Neural cell (in vitro differentiated cells): Measurements from ENCODE around the gene EPHA2. TPM values are rescaled to one million over a fixed set of nuclear protein-coding genes. Genes with fewer than 3 reads are reported as not detected.

Source experiments
- H2AFZ ChIP-seq: fragments of 200-600, 300-800 bp; sonication (generic), shearing (Covaris generic); 2 replicates; pipeline ENCODE4 v1.6.0; 2014; ENCODE audit warnings: low read depth, mild to moderate bottlenecking, antibody characterized with exemption, low read length, moderate library complexity
- H3F3A ChIP-seq: fragments of 200-600 bp; shearing (Covaris generic); 2 replicates; pipeline ENCODE4 v1.6.1; 2016; ENCODE audit warnings: mild to moderate bottlenecking, moderate library complexity, mixed read lengths, antibody characterized with exemption, low read length; ENCODE audit not compliant: insufficient read depth, poor library complexity, severe bottlenecking
- H3K27ac ChIP-seq: fragments of 200-600, 300-800 bp; sonication (generic), shearing (Covaris generic); 2 replicates; pipeline ENCODE4 v1.5.1; 2014; ENCODE audit warnings: mild to moderate bottlenecking, low read length, moderate library complexity
- H3K27me3 ChIP-seq: fragments of 300-800, 200-600 bp; sonication (generic), shearing (Covaris generic); 2 replicates; pipeline ENCODE4 v1.6.0; 2014; ENCODE audit warnings: mild to moderate bottlenecking, low read depth, low read length, moderate library complexity; ENCODE audit not compliant: insufficient read depth
- H3K36me3 ChIP-seq: fragments of 300-800, 200-600 bp; sonication (generic), shearing (Covaris generic); 2 replicates; pipeline ENCODE4 v1.5.1; 2014; ENCODE audit warnings: mild to moderate bottlenecking, antibody characterized with exemption, low read length, moderate library complexity; ENCODE audit not compliant: insufficient read depth
- H3K4me2 ChIP-seq: fragments of 300-800, 200-600 bp; sonication (generic), shearing (Covaris generic); 2 replicates; pipeline ENCODE4 v1.6.0; 2014; ENCODE audit warnings: mild to moderate bottlenecking, low read length
- H3K4me3 ChIP-seq: fragments of 300-800, 200-600 bp; sonication (generic), shearing (Covaris generic); 2 replicates; pipeline ENCODE4 v1.5.1; 2014; ENCODE audit warnings: mild to moderate bottlenecking, low read length, moderate library complexity
- H3K79me2 ChIP-seq: fragments of 200-600 bp; shearing (Covaris generic); replicated peaks from 2 replicates; pipeline ENCODE4 v1.6.0; 2014; ENCODE audit warnings: mild to moderate bottlenecking, low read length, moderate library complexity; ENCODE audit not compliant: insufficient read depth
- H3K9ac ChIP-seq: fragments of 300-800, 200-600 bp; sonication (generic), shearing (Covaris generic); 2 replicates; pipeline ENCODE4 v1.6.1; 2016; ENCODE audit warnings: mild to moderate bottlenecking, low read length, mixed read lengths
- H3K9me2 ChIP-seq: fragments of 200-600 bp; shearing (Covaris generic); 2 replicates; pipeline ENCODE4 v1.6.1; 2016; ENCODE audit warnings: mild to moderate bottlenecking, low read length, mixed read lengths; ENCODE audit not compliant: insufficient read depth
- H3K9me3 ChIP-seq: fragments of 200-600, 300-800 bp; sonication (generic), shearing (Covaris generic); 2 replicates; pipeline ENCODE4 v1.6.1; 2016; ENCODE audit warnings: mild to moderate bottlenecking, mixed run types, low read length, moderate library complexity, mixed read lengths
- H4K20me1 ChIP-seq: fragments of 200-600 bp; shearing (Covaris generic); 2 replicates; pipeline ENCODE4 v1.6.1; 2016; ENCODE audit warnings: mild to moderate bottlenecking, mixed run types; ENCODE audit not compliant: insufficient read depth
- EP300 ChIP-seq: fragments of 450-650 bp; conservative IDR thresholded peaks from 2 replicates; pipeline ENCODE4 v1.6.1; 2014; ENCODE audit warnings: antibody characterized with exemption, mild to moderate bottlenecking, moderate library complexity; ENCODE audit not compliant: poor library complexity, severe bottlenecking
- EZH2 ChIP-seq: fragments of 200-600, 300-800 bp; shearing (Covaris generic), sonication (generic); IDR thresholded peaks from 2 replicates; pipeline ENCODE4 v1.6.1; 2014; ENCODE audit warnings: antibody characterized with exemption, low read length, borderline replicate concordance, mild to moderate bottlenecking; ENCODE audit not compliant: insufficient read depth, poor library complexity, severe bottlenecking
- MXI1 ChIP-seq: fragments of 450-650 bp; conservative IDR thresholded peaks from 2 replicates; pipeline ENCODE4 v1.6.1; 2014; ENCODE audit warnings: antibody characterized with exemption, mild to moderate bottlenecking; ENCODE audit not compliant: poor library complexity, severe bottlenecking
- POLR2AphosphoS5 ChIP-seq: IDR thresholded peaks from 2 replicates; pipeline ENCODE4 v1.6.1; 2012
- RAD21 ChIP-seq: fragments of 450-650 bp; conservative IDR thresholded peaks from 2 replicates; pipeline ENCODE4 v1.6.1; 2014; ENCODE audit warnings: antibody characterized with exemption, mild to moderate bottlenecking, moderate library complexity
- SMC3 ChIP-seq: fragments of 450-650 bp; conservative IDR thresholded peaks from 2 replicates; pipeline ENCODE4 v1.6.1; 2014; ENCODE audit warnings: antibody characterized with exemption, mild to moderate bottlenecking, moderate library complexity; ENCODE audit not compliant: poor library complexity
- TAF1 ChIP-seq: IDR thresholded peaks from 2 replicates; pipeline ENCODE4 v1.6.1; 2012; ENCODE audit warnings: low read depth
- polyA plus RNA-seq: library from polyadenylated mRNA; depleted of rRNA; stranded (reverse); fragments of >200 nt; gene quantifications from 2 replicates; pipeline ENCODE4 v1.2.3, GENCODE V29; 2014
- TF ChIP-seq, protein P1 (sequence below): IDR thresholded peaks from 2 replicates; pipeline ENCODE4 v1.6.1; 2012; ENCODE audit warnings: borderline replicate concordance
- TF ChIP-seq, protein P2 (sequence below): fragments of 450-650 bp; IDR thresholded peaks from 2 replicates; pipeline ENCODE4 v1.5.1; 2014; ENCODE audit warnings: antibody characterized with exemption, mild to moderate bottlenecking, moderate library complexity; ENCODE audit not compliant: poor library complexity, severe bottlenecking

EPHA2 gene
- polyA plus RNA-seq, 1 donor from 2014 or later: 0.63 TPM

DNA sequence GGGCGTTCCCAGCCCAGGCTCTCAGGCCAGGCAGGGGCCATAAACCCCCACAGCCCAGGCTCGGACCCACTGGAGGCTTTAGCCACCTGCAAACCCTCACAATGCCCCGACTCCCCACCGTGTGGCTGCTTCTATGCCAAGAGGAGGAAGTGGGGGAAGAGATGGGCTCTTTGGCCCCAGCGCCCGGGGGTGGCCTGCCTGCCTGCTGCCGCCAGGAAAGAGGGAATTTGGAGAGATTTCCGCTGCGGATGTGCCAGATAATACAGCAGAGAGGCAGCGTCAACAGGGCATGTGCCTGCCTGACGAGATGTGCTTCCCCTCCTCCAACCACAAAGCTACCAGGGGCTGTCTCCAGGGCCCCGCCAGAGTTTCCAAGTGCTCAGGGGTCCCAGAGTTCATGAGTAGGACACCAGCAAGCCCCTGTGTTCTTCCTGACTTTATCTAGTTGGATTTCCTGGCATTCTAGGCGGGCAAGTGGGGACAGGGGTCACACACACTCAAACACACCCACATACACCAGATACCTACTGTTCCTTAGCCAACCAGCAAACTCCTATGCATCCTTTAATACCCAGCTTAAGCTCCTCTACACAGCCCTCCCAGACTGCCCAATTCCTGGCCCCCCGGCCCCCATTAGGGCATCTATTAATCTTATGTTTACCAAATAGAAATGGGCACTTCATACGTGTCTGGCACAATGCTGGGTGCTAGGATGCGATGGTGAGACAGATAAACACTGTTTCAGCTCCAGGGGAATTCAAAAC, 14.1 kb downstream of the EPHA2 start:
- Histone ChIP-seq H3K27ac (no peak overlapping the region), H3F3A (no peaks in the 10 kb centered on the region), H3K4me3 (no peak overlapping the region), H3K27me3 (no peaks in the 10 kb centered on the region), H3K9ac (no peak overlapping the region), H2AFZ (no peak overlapping the region), H3K4me2 (no peak overlapping the region), H3K9me3 (no peaks in the 10 kb centered on the region), H3K9me2 (no peaks in the 10 kb centered on the region), H4K20me1 (no peaks in the 10 kb centered on the region), H3K79me2 (no peaks in the 10 kb centered on the region), H3K36me3 (no peaks in the 10 kb centered on the region)
- TF ChIP-seq TAF1 (no peak), RAD21 (no peak), POLR2AphosphoS5 (no peak), MXI1 (no peak), EP300 (no peak), SMC3 (no peak), EZH2 (no peak)
- TF ChIP-seq, protein P1, sequence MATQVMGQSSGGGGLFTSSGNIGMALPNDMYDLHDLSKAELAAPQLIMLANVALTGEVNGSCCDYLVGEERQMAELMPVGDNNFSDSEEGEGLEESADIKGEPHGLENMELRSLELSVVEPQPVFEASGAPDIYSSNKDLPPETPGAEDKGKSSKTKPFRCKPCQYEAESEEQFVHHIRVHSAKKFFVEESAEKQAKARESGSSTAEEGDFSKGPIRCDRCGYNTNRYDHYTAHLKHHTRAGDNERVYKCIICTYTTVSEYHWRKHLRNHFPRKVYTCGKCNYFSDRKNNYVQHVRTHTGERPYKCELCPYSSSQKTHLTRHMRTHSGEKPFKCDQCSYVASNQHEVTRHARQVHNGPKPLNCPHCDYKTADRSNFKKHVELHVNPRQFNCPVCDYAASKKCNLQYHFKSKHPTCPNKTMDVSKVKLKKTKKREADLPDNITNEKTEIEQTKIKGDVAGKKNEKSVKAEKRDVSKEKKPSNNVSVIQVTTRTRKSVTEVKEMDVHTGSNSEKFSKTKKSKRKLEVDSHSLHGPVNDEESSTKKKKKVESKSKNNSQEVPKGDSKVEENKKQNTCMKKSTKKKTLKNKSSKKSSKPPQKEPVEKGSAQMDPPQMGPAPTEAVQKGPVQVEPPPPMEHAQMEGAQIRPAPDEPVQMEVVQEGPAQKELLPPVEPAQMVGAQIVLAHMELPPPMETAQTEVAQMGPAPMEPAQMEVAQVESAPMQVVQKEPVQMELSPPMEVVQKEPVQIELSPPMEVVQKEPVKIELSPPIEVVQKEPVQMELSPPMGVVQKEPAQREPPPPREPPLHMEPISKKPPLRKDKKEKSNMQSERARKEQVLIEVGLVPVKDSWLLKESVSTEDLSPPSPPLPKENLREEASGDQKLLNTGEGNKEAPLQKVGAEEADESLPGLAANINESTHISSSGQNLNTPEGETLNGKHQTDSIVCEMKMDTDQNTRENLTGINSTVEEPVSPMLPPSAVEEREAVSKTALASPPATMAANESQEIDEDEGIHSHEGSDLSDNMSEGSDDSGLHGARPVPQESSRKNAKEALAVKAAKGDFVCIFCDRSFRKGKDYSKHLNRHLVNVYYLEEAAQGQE: no peak
- TF ChIP-seq, protein P2, sequence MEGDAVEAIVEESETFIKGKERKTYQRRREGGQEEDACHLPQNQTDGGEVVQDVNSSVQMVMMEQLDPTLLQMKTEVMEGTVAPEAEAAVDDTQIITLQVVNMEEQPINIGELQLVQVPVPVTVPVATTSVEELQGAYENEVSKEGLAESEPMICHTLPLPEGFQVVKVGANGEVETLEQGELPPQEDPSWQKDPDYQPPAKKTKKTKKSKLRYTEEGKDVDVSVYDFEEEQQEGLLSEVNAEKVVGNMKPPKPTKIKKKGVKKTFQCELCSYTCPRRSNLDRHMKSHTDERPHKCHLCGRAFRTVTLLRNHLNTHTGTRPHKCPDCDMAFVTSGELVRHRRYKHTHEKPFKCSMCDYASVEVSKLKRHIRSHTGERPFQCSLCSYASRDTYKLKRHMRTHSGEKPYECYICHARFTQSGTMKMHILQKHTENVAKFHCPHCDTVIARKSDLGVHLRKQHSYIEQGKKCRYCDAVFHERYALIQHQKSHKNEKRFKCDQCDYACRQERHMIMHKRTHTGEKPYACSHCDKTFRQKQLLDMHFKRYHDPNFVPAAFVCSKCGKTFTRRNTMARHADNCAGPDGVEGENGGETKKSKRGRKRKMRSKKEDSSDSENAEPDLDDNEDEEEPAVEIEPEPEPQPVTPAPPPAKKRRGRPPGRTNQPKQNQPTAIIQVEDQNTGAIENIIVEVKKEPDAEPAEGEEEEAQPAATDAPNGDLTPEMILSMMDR: no peak

DNA sequence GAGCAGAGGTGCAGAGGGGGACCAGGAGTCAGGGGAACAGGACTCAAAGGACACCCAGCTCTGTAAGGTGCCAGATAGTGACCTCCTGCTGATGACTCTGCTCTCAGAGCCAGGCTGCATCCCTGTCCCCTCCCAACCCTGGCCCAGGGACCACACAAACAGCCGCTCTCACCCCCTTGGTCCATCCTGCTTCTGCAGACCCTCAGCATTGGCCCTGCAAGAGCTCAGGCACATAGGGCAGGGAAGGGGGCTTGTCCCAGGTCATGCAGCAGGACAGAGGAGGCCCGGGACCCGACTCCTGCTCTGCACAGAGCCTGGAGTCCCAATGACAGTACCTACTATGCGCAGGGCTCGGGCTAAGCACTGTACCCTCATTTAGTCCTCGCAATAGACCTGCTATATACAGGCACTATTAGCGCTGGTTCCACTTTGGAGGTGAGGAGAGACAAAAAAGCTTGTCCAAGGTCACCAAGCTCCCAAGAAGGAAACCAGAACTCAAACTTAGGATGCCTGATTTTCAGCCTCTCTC, 15.7 kb downstream of the EPHA2 start:
- Histone ChIP-seq H3K9ac (no peak overlapping the region), H2AFZ (no peak overlapping the region), H3K9me3 (no peaks in the 10 kb centered on the region), H3K79me2 (no peaks in the 10 kb centered on the region), H3F3A (no peaks in the 10 kb centered on the region), H3K4me2 (no peak overlapping the region), H3K27ac (no peak overlapping the region), H3K27me3 (no peaks in the 10 kb centered on the region), H3K9me2 (no peaks in the 10 kb centered on the region), H4K20me1 (no peaks in the 10 kb centered on the region), H3K36me3 (no peaks in the 10 kb centered on the region), H3K4me3 (no peak overlapping the region)
- TF ChIP-seq MXI1: no peak
